Measurements from ENCODE around the gene TFCP2.

- TF ChIP-seq CTCF (IDR thresholded peaks at IDR 0.05) (no peak), POLR2A (IDR thresholded peaks at IDR 0.05) (no peak), POLR2AphosphoS5 (IDR thresholded peaks at IDR 0.05) (no peak)
Measured at GRCh38 chr12:51098611-51099010, 74.3 kb downstream of the TFCP2 start.
